GM12878 (cell line): Measurements from ENCODE around the gene USP35.

Source experiments
- EGR1 ChIP-seq, 2 experiments: IDR thresholded peaks; 1 replicate in 1 of 2; 2 replicates in 1 of 2; pipeline ENCODE4 v1.6.1; 2011 to 2012; ENCODE audit warnings: low read depth in 2 of 2, low read length in 2 of 2, borderline replicate concordance in 1 of 2, mild to moderate bottlenecking in 1 of 2, moderate library complexity in 1 of 2
- KDM1A ChIP-seq: fragments of 200-600 bp; sonication (generic); IDR thresholded peaks from 2 replicates; pipeline ENCODE4 v1.6.1; 2016; ENCODE audit warnings: borderline replicate concordance
- MXI1 ChIP-seq: fragments of 150-350 bp; IDR thresholded peaks from 2 replicates; pipeline ENCODE4 v1.6.1; 2011; ENCODE audit warnings: low read depth, mild to moderate bottlenecking, inconsistent platforms, low read length, improper control_type of control experiment
- POLR2A ChIP-seq: IDR thresholded peaks from 2 replicates; pipeline ENCODE4 v1.6.1; 2011; ENCODE audit warnings: low read depth, mild to moderate bottlenecking, low read length
- TF ChIP-seq, protein P1 (sequence below), 3 experiments: IDR thresholded peaks in 2 of 3; conservative IDR thresholded peaks in 1 of 3; 2 replicates each; pipeline ENCODE4 v1.5.1; 2011; ENCODE audit warnings: low read depth in 3 of 3, low read length in 3 of 3, mild to moderate bottlenecking in 3 of 3, control low read depth in 2 of 3, moderate library complexity in 2 of 3, inconsistent platforms in 1 of 3, mixed read lengths in 1 of 3; ENCODE audit not compliant: control insufficient read depth in 2 of 3, insufficient read depth in 1 of 3; ENCODE audit errors: extremely low read depth in 1 of 3

DNA sequence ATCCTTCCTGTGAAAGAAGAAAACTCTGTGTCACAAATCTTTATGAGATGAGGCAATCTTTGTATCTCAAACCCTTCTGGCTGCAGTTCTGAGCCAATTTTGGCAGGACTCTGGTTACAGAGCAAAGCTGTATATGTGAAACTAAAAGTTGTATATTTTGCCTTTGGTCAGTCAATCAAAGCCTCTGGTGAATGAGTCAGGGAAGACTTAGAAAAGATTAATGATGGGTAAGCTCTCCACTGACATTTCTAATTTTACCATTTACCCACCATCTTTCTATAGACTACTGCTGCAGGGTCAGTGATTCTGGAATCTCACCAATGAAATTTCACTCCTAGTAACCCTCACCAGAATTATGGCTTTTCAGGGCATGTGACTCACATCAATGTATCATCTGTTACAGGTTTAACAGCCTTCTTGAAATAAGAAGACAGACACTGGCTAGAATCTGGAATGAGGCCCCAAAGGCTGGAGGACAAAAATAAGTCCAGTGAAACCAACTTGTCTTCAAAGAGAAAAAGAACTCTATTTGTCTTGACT, 43.3 kb downstream of the USP35 start:
- TF ChIP-seq, protein P1, sequence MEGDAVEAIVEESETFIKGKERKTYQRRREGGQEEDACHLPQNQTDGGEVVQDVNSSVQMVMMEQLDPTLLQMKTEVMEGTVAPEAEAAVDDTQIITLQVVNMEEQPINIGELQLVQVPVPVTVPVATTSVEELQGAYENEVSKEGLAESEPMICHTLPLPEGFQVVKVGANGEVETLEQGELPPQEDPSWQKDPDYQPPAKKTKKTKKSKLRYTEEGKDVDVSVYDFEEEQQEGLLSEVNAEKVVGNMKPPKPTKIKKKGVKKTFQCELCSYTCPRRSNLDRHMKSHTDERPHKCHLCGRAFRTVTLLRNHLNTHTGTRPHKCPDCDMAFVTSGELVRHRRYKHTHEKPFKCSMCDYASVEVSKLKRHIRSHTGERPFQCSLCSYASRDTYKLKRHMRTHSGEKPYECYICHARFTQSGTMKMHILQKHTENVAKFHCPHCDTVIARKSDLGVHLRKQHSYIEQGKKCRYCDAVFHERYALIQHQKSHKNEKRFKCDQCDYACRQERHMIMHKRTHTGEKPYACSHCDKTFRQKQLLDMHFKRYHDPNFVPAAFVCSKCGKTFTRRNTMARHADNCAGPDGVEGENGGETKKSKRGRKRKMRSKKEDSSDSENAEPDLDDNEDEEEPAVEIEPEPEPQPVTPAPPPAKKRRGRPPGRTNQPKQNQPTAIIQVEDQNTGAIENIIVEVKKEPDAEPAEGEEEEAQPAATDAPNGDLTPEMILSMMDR (IDR thresholded peaks at IDR 0.05 in 2 of 3, conservative IDR thresholded peaks at IDR 0.05 in 1 of 3; ENCODE audit: control insufficient read depth in 2 of 3, extremely low read depth in 1 of 3, insufficient read depth in 1 of 3, low read depth in 3 of 3, low read length in 3 of 3) = no peak
- TF ChIP-seq POLR2A = no peak
- no peak for TF ChIP-seq MXI1
- no peak for TF ChIP-seq EGR1 (IDR thresholded peaks at IDR 0.05; ENCODE audit: borderline replicate concordance in 1 of 2, low read depth in 2 of 2, low read length in 2 of 2)
- TF ChIP-seq KDM1A = no peak
